NCI-H2196 (cell line): ENCODE data around the gene PCLO.
"Not testable (repeated sequence)": the region's sequence is repeated elsewhere in the genome, so short reads cannot be mapped to it uniquely, and the experiment has no call there.

Experiments used
- DNase-seq: peaks from one replicate; lab custom pipeline; 2025; ENCODE audit not compliant: unreplicated experiment; lab: John Stamatoyannopoulos, UW

The PCLO gene

DNA sequence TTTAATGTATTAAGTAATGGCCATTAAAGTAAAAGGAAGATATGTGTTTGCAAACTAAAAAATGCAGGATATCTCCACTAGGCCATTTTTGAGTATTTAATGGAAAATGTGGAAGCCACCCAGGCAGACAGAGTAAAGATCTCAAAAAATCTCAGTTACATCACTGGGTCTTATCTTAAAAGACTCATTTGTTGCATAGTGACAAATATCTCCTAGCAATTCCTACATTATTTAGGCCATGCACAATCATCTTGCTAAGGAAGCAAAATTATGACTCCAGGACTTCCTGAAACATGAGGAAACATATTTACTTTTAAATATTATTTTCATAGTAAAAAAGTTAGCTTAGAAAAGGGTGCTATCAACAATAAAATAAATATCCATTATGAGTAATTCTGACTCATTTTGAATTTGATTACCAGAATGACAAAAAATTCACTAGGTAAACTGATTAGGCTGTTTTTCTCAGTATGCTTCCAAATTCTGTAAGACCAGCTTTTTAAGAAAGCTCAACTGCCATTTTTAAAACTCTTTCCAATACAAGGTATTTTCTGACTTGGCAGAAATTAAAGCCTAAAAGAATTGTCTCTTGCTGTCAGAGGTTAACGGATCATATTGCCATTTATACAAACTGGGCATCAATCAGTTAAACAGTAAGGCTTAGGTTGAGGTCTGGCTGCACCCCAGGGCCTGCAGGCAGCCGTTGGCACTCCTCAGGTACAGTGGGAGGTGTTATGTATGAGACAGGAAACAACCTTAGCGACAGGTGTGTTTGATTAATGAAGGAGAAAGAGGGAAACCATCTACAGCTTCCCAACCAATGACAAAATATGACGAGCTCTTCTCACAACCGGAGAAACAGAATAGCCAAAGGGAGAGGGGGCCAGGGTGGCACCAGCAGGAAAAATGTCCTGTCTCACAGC, 31.8 kb downstream of the PCLO start:
- peak; percentile 74 for DNase-seq

DNA sequence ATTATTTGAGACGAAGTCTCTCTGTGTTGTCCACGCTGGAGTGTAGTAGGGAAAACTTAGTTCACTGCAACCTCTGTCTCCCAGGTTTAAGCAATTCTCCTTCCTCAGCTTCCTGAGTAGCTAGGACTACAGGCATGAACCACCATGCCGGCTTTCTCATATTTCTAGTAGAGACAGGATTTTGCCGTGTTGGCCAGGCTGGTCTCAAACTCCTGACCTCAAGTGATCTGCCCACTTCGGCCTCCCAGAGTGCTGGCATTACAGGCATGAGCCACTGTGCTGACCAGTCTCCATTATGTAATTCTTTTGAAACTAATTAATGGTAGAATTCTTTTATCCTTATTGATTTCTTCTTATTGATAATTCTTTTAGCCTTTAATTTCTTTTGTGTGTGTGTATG, 32.5 kb downstream of the PCLO start:
- no peak for DNase-seq

DNA sequence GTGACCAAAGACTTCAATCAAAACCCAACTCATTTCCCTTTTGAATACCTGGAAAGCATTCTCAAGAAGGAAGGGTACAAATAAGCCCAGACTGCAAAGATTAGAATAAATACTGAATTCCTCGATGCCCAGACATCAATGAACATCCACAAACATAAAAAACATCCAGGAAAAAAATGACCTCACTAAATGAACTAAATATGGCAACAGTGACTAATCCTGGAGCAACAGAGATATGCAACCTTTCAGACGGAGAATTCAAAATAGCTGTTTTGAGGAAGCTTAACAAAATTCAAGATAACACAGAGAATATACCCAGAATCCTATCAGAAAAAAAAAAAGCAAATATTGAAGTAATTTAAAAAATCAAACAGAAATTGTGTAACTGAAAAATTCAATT, 43.2 kb downstream of the PCLO start:
- no peak for DNase-seq

DNA sequence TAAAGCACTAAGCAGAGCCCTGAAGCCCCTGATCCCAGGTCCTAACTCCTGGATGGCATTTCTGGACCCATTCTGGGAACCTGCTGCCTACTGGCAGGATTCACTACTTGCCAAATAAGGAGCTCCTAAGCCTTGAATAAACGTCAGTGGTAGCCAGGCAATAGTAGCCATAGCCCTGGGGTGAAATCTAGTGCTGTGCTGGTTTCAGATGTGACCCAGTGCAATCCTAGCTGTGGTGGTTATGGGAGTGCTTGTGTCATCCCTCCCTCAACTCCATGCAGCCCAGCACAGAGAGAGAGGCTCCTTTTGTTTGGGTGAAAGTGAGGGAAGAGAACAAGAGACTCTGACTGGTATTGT, 43.7 kb downstream of the PCLO start:
- no peak for DNase-seq

DNA sequence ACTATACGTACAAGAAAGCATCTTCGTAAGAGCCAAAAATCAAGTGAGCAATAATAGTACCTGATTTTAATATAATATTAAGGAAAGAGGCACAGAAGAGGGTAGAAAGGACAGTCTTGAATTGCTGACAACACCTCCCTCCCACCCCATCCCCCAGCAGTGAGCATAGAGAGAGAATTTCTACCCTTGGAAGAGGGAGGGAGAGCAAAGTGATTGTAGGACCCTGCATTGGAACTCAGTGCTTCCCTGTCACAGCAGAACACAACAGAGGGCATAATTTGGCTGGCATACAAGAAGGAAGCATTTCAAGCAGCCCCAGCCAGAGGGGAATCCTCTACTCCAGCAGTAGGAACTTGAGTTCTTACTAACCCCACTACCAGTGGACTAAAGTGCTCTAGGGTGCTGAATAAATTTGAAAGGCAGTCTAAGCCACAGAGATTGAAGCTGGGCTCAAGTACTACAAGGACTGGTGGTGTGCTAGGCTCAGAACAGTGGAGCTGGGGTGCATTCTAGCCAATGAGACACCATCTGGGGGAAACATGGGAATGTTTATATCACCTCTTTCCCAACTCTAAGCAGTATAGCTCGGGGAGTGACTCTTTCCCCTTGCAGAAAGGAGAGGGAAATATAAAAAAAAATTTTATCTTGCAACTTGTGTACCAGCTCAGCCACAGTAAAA, 44.2 kb downstream of the PCLO start:
- no peak for DNase-seq

DNA sequence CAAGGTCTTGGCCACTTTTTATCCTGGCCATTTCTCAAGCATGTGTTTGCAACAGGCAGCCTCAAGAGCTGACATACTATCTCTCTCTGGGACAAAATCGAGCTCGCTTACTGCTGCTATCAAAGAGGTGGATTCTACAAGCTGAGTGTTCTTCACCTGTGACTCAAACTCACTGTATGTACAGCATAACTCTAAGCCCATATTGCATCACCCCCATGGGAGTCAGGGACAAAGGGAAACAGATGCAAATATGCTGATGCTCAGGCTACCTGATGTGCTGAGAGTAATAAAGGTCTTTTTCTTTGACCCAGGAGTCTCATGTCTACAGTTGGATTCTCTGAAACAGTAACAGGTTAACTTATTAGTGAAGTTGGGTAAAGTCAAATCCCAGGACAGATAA, 45.2 kb downstream of the PCLO start:
- DNase-seq, result no peak

DNA sequence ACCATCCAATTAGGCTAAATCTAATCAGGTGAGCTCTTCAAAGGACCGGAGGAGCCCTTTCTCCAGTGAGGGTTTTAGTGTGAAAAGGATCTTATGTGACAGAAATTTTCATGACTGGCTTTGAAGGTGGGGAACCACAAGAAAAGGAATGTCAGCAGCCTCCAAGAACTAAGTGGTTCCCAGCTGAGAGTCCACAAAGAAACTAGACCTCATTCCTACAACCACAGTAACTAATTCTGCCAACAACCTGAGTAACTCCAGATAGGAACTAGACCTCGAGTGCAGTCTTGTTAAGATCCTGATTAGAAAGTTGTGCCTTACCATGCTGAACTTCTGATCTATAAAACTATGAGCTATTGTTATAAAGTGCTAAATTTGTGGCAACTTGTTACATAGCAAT, 51.3 kb downstream of the PCLO start:
- no peak for DNase-seq

DNA sequence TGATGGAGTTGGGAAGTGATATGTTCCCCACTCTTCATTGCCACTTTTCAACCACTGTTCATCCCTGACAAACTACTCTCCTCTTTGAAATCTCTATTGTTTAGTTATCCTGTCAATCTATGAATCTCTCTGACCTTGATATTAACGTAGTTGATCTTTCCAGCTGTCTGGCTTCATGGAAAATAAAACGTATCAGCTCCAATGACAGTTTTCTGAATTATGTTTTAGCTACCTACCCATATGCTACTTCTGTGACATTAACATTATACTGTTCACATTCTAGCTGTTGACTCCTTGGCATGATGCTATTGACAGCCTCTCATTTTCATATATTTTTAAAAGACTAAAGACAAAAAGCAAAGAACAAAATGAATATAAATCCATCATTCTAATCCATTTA, 53.3 kb downstream of the PCLO start:
- DNase-seq, result no peak

DNA sequence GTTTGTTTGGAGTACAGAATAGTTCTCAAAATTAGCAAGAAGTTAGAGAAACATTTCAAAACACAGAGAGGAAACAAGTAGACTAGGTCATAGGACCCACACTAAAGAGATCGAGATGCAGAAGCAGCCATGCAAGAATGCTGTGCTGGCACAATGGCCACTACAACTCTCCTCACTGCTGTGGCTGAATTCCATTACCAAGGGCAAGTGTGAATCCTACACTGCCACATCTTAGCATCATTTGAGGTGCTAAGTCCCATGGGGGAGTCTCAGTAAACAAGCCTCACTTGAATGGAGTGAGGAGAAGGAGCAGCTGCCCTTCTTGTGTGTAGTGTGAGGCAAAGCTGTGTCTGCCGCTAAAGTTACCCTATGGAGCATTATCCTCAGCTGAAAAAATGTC, 56.7 kb downstream of the PCLO start:
- DNase-seq, result no peak

DNA sequence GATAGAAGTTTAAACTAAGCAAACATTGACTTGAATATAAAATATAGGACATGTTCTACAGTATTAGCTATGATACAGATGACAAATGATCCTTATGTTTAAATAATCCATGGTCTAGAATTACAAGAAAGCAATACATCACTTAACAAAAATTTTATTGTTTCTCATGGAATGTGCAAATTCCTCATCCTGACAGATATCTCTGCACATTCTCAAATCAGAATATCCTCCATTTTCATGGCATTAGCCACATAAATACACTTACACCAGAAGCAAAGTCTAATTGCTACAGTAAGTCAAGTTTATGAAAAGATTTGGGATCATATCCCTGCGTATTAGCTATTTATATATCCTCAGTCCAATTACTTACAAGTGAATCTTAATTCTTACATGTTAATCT, 57.6 kb downstream of the PCLO start:
- no peak for DNase-seq

DNA sequence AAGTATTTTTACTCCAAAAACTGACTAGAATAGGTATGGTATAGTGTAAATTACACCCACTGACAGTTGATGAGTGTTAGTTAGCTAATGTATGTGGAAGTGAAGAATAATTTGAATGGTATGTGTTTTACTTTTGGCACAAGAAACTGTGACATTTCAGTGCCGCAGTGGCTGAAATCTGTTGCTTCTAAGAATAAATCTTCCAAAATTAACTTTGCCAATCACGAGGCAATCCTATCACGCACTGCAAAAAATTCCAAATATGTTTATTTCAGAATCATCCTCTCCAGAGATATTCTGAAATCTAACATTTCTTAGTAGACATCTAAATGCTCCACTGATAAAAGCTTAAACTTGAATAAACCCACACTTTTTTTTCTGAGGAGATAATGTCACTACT, 61.2 kb downstream of the PCLO start:
- DNase-seq, result no peak

DNA sequence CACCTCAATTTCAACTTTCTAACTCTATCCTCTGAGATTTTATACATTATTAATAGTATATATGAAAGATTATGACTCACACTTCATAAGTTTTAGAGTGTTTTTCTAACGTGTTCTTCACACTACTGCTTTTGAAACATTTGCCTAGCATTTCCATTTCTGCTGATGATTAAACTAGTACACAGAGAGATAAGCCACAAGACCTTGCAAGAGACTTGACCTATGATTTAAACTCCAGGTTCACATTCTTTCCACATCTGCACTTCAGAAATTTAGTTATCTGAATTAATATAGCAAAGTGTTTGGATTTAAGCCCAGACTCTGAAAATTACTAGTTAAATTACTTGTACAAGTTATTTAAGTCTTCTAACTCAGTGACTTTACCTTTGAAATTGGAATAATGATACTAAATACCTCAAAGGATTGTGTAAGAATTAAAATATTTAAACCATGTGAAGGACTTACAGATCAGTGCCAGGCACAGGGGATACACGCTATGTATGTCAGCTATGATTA, 66.6 kb downstream of the PCLO start:
- no peak for DNase-seq

DNA sequence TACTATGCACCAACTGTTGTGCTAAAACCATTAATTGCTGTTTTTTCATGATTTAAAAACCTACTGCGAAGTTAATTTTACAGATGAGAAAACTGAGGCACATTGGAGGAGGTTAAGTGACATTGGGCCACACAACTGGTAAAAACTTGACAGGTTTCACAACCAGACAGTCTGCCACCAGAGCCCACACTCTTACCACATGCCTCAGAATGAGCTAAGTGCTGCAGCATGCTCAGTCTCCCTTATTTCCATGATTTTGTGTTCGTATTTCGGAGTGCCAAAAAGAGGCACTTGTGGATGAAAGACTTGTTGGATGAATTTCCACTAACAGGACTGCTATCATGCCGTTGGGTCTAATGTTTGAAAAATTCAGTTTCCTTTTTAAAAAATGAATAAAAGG, 77.4 kb downstream of the PCLO start:
- no peak for DNase-seq

DNA sequence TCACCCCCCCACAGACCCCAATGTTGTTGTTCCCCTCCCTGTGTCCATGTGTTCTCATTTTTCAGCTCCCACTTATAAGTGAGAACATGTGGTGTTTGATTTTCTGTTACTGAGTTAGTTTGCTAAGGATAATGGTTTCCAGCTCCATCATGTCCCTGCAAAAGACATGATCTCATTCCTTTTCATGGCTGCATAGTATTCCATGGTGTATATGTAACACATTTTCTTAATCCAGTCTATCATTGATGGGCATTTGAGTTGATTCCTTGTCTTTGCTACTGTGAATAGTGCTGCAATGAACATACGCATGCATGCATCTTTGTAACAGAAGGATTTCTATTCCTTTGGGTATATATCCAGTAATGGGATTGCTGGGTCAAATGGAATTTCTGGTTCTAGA, 82.8 kb downstream of the PCLO start:
- DNase-seq, result not testable (repeated sequence)

DNA sequence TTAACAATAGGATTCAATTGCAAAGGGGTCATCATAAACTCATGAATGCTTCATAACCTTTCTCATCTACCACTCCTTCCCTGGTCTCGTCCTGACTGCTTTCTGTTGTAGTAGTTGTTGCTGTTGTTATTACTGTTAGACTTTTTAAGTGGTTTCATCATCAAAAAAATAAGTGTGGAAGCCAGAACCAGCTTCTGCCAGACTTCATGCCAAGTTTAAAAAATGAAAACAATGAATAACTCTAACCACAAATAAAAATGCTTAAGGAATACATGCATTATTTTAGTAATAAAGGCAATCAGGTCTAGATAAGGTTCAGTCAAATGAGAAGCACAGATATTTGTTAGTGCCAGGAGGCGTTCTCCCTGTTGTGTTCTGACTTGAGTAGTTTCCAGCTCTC, 85.4 kb downstream of the PCLO start:
- no peak for DNase-seq

DNA sequence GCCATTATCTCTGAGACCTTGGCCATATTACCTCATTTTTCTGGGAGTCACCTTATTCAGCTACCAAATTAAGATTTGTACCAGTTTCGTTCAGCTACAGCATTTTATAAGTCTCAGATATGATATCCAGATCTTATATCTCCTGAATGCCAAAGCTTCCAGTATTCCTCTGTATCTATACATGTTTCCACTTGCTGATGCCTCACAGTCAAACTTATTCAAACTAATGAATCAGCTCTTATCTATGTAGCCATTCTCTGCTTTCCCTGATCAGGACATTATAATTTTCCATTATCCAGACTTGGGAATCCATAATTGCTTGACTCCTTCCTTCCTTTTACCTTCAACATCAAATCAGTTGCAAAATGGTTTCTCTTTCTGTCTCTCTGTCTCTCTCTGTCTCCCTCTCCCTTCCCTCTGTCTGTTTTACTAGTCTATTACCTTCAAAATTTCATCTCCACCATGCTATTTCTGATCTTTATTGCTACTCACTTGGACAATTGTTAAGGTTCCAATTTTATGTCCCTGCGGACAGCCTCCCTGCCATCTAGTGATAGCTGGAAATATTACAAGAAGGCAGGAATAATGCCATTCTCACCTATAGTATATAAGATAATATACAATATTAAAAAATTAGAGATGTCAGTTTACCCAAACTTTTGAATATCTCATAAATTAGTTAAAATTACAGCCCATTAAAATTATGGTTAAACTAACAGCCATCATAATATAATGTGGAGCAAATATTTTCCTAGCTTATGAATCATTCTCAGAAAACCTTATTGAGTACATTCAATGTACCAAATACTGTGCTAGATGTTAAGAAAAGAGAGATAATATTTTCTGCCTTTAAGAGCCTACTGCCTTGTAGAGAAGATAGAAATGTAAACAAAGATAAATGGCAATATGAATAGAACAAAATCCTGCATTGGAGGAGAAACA, 89.8 kb downstream of the PCLO start:
- no peak for DNase-seq

DNA sequence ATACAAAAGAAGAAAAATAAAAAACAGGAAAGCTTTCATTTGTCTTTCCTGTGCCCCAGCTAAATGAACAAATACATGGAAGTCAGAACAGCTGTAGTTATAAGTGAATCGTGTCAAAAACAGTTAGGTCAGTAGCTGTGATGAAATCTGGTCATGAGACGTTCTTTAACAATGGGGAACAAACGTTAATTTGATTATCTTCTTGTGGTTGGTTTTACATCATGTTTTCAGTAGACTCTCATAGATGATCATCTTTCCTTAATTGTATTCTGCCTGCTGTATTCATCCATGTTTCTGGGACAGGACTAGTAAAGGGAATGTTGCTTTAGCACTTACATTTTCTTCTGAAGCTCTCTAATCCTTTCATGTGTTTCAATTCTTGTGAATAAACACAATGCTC, 97.0 kb downstream of the PCLO start:
- DNase-seq, result no peak

DNA sequence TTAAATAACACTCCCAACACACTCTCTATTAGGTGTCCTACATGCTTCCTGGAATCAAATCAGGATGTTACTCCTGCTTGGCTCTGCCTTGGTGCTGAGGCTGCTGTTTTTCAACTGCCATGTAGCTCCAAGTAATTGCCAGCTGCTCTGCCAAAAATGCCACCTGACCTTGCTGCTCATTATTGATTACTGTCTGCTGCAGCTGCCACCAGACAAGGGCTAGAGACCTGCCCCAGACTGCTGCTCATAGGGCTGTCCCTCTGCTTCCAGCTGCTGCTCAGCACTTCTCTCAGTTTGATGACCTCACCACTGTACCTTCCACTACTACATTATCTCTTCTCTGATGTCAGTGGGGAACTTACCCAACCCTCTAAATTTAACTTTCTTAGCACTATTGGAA, 102.5 kb downstream of the PCLO start:
- DNase-seq, result peak; percentile 86

DNA sequence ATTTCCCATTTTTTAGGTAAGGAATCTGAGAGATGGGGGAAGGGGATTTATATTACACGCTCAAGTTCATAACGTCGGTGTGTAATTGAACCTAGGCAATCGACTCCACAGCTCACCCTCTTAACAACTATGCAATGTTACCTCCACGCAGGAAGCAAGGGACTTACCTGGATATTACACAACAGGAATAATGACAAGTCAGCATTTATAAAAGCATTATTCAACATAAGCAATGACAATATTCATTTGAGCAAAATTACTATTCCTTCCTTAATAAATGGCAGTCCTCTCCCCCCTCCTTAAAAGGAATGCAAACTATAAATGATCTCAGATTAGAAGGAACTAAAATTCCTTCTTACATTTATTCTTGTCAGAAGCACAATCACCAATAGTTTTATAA, 104.0 kb downstream of the PCLO start:
- no peak for DNase-seq

DNA sequence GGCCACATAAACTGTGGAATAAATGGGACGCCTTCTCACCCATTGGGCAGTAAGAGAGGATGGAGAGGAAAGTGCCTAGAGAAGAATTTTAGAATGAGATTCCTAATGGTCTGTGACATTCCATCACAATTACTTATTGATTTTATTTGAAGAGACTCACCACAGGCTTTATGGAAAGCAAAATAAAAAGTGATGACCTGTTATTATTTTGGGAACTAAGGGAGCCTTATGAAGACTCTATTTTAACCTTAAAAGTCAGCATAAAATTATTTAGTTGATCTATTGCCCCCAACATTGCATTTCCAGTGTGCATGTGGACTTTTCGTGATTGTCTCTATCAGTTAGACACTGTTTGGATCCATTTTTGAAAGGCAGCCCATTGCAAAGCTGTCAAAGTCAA, 107.5 kb downstream of the PCLO start:
- DNase-seq, result no peak

DNA sequence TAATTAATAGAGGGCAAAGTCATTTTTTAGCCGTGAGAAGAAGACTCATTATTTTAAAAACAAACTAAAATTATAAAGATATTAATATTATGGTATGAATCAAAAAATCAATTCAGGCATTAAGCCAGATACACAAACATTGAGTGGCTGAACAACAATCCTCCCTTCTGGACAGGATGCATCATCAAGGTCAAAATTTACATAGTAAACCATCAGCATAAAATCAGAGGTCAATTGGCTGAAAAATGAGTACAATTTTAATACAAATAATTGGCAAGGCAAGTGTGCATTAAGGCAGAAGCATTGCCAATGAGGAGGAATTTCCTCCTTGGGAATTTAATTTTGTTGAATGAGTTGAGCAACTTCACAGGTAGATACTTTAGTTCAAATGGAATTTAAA, 108.2 kb downstream of the PCLO start:
- no peak for DNase-seq
